Endothelial cell of umbilical vein (primary cell): Measurements from ENCODE around the gene CCL21. TPM values are rescaled to one million over a fixed set of nuclear protein-coding genes. Genes with fewer than 3 reads are reported as not detected.

Source experiments
- BruUV-seq: library from RNA; stranded (reverse); fragments of 400-500 nt; replicated peaks from 2 replicates; lab custom pipeline; 2021; lab: Mats Ljungman, UMichigan
- CTCF ChIA-PET: fragments of 300-600, 350-600 bp; sonication (Branson Sonifier 250); formaldehyde crosslinking; loops from one replicate; lab custom pipeline; 2021; ENCODE audit warnings: antibody characterized with exemption, inconsistent platforms; lab: Charles Lee
- POLR2A ChIA-PET: fragments of 300-600, 350-600 bp; sonication (Branson Sonifier 250); formaldehyde crosslinking; loops from one replicate; lab custom pipeline; 2021; ENCODE audit warnings: antibody characterized with exemption, inconsistent platforms; lab: Charles Lee
- DNase-seq: peaks from one replicate; pipeline ENCODE4 v3.0.0-alpha.2; 2011; ENCODE audit warnings: low read depth, low spot score
- FAIRE-seq: peaks from 2 replicates; lab custom pipeline; 2011; peaks lifted over from hg19 to GRCh38; lab: Jason Lieb, UNC
- H2AFZ ChIP-seq: 2 replicates; pipeline ENCODE4 v1.6.0; 2012; ENCODE audit warnings: low read depth, low read length, control low read depth, inconsistent platforms
- H3K27ac ChIP-seq: 2 replicates; pipeline ENCODE4 v1.5.1; 2011; ENCODE audit warnings: low read depth, mild to moderate bottlenecking, control low read depth, low read length, moderate library complexity; ENCODE audit not compliant: insufficient read depth
- H3K27me3 ChIP-seq, 2 experiments: 2 replicates each; pipeline versions ENCODE4 v1.6.0 to v1.6.1; 2011; ENCODE audit warnings: low read length in 2 of 2, mixed read lengths in 1 of 2; ENCODE audit not compliant: control insufficient read depth in 2 of 2, insufficient read depth in 2 of 2
- H3K36me3 ChIP-seq, 2 experiments: 2 replicates in 1 of 2; 3 replicates in 1 of 2; pipeline ENCODE4 v1.5.1; 2011; ENCODE audit warnings: low read length in 2 of 2, mild to moderate bottlenecking in 1 of 2, moderate library complexity in 1 of 2; ENCODE audit not compliant: control insufficient read depth in 2 of 2, insufficient read depth in 2 of 2; ENCODE audit errors: extremely low read depth in 1 of 2
- H3K4me1 ChIP-seq: 3 replicates; pipeline ENCODE4 v1.5.1; 2011; ENCODE audit warnings: mild to moderate bottlenecking, low read length; ENCODE audit not compliant: control insufficient read depth, insufficient read depth; ENCODE audit errors: extremely low read depth
- H3K4me2 ChIP-seq: 2 replicates; pipeline ENCODE4 v1.6.1; 2011; ENCODE audit warnings: low read length, control low read depth, mixed read lengths; ENCODE audit not compliant: insufficient read depth
- H3K4me3 ChIP-seq, 3 experiments: fragments of 200-600 bp in 1 of 3; sonication (generic), shearing (Covaris generic) in 1 of 3; replicated peaks in 1 of 3; 2 replicates each; pipeline ENCODE4 v1.5.1; 2011 to 2016; ENCODE audit warnings: control low read depth in 3 of 3, low read length in 3 of 3, mild to moderate bottlenecking in 2 of 3, inconsistent platforms in 1 of 3, low read depth in 1 of 3, moderate library complexity in 1 of 3; ENCODE audit not compliant: insufficient read depth in 1 of 3
- H3K79me2 ChIP-seq: 2 replicates; pipeline ENCODE4 v1.6.0; 2012; ENCODE audit warnings: low read length, inconsistent platforms; ENCODE audit not compliant: control insufficient read depth, insufficient read depth
- H3K9ac ChIP-seq: replicated peaks from 2 replicates; pipeline ENCODE3; 2011; ENCODE audit warnings: low read length, control low read depth; ENCODE audit not compliant: insufficient read depth; ENCODE audit errors: extremely low read depth
- H3K9me1 ChIP-seq: replicated peaks from 3 replicates; pipeline ENCODE4 v1.6.0; 2011; ENCODE audit warnings: mild to moderate bottlenecking, low read length; ENCODE audit not compliant: control insufficient read depth, insufficient read depth; ENCODE audit errors: extremely low read depth
- H3K9me3 ChIP-seq: replicated peaks from 2 replicates; pipeline ENCODE4 v1.5.1; 2012; ENCODE audit warnings: low read length, inconsistent platforms; ENCODE audit not compliant: control insufficient read depth, insufficient read depth
- H4K20me1 ChIP-seq: replicated peaks from 2 replicates; pipeline ENCODE3; 2011; ENCODE audit warnings: mild to moderate bottlenecking, low read length; ENCODE audit not compliant: control insufficient read depth, insufficient read depth; ENCODE audit errors: extremely low read depth
- CTCF ChIP-seq, 2 donors: IDR thresholded peaks; 1 replicate in 1 of 2; 2 replicates in 1 of 2; pipeline ENCODE4 v1.5.1; 2011; ENCODE audit warnings: low read length in 2 of 2, mild to moderate bottlenecking in 2 of 2, moderate library complexity in 2 of 2, control low read depth in 1 of 2, inconsistent platforms in 1 of 2, low read depth in 1 of 2; ENCODE audit not compliant: insufficient read depth in 1 of 2; ENCODE audit errors: extremely low read depth in 1 of 2
- EZH2 ChIP-seq: IDR thresholded peaks from 2 replicates; pipeline ENCODE4 v1.6.1; 2012; ENCODE audit warnings: borderline replicate concordance, low read depth, mild to moderate bottlenecking, moderate library complexity, low read length, inconsistent platforms; ENCODE audit not compliant: severe bottlenecking
- FOS ChIP-seq: IDR thresholded peaks from 2 replicates; pipeline ENCODE4 v1.6.1; 2011; ENCODE audit warnings: mild to moderate bottlenecking, low read length, moderate library complexity, borderline replicate concordance; ENCODE audit not compliant: insufficient read depth
- GATA2 ChIP-seq: IDR thresholded peaks from 2 replicates; pipeline ENCODE4 v1.7.0; 2011; ENCODE audit warnings: low read depth, mild to moderate bottlenecking, moderate library complexity, mixed read lengths, low read length; ENCODE audit not compliant: insufficient read length, insufficient read depth
- MYC ChIP-seq: IDR thresholded peaks from one replicate; pipeline ENCODE4 v1.6.1; 2011; ENCODE audit warnings: mild to moderate bottlenecking, low read depth, low read length
- POLR2AphosphoS5 ChIP-seq: IDR thresholded peaks from 2 replicates; pipeline ENCODE4 v1.6.1; 2012; ENCODE audit warnings: low read depth, mild to moderate bottlenecking, control low read depth, low read length, moderate library complexity; ENCODE audit not compliant: insufficient read depth
- dilution Hi-C: fragments of 300-500 bp; cut with MboI; formaldehyde crosslinking; loops from one replicate; pipeline ENCODE4 v1.15.0; 2019; ENCODE audit warnings: low sequenced_read_pairs; ENCODE audit not compliant: extremely low pct_ligation_motif_present
- intact Hi-C: fragments of 100-400 bp; cut with micrococcal nuclease; formaldehyde crosslinking; loops from one replicate; pipeline ENCODE4 v1.10.0; 2022
- polyA plus RNA-seq, 4 experiments: library from polyadenylated mRNA; depleted of rRNA in 3 of 4; stranded (reverse) in 3 of 4; unstranded in 1 of 4; fragments of >200 nt; gene quantifications; 2 replicates each; pipeline versions ENCODE4 v1.2.1 to v1.2.3, GENCODE V29; 2011 to 2012; ENCODE audit warnings: missing spikeins in 1 of 4
- total RNA-seq: library from RNA; stranded (reverse); gene quantifications from 2 replicates; pipeline ENCODE4 v1.2.3, GENCODE V29; 2021
- TF ChIP-seq, protein P1 (sequence below): IDR thresholded peaks from 2 replicates; pipeline ENCODE4 v1.6.1; 2011; ENCODE audit not compliant: insufficient read depth, insufficient read length

The CCL21 gene
- total and polyA plus RNA-seq, 2 donors (not counting 3 experiments of a cell fraction or from before 2014, with no cell fraction given) = 0.17 TPM; not detected in 1

GRCh38 chr9:34663303-34663605 is 46.7 kb downstream of the CCL21 start:
- dilution Hi-C loops (no loop called here), intact Hi-C loops (no loop called here)
- no peak overlapping the region for H3K27ac ChIP-seq
- H3K4me3 ChIP-seq = no peak overlapping the region
- no peak for DNase-seq
- H3K4me1 ChIP-seq = peaks cover 5% of the 10 kb centered on the region
- no peaks in the 10 kb centered on the region for H3K9me1 ChIP-seq
- H3K9me3 ChIP-seq = no peaks in the 10 kb centered on the region
- FAIRE-seq = no peak
- TF ChIP-seq MYC = no peak
- TF ChIP-seq, protein P1, sequence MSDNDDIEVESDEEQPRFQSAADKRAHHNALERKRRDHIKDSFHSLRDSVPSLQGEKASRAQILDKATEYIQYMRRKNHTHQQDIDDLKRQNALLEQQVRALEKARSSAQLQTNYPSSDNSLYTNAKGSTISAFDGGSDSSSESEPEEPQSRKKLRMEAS = no peak
- no peak for TF ChIP-seq EZH2
- no peak for TF ChIP-seq GATA2
- TF ChIP-seq FOS = no peak
- TF ChIP-seq POLR2AphosphoS5 = no peak
- TF ChIP-seq CTCF (IDR thresholded peaks at IDR 0.05; ENCODE audit: extremely low read depth in 1 of 2, insufficient read depth in 1 of 2, low read depth in 1 of 2, low read length in 2 of 2) = no peak
- no peaks in the 10 kb centered on the region for H3K79me2 ChIP-seq
- H4K20me1 ChIP-seq = no peaks in the 10 kb centered on the region
- no peak overlapping the region for H3K9ac ChIP-seq
- ChIA-PET CTCF (interaction anchor here (1.5 to 2.3 kb wide), 3 partner anchors 12 to 39 kb away, joined by 6 to 9 read pairs (median 8); partner anchors contain the start of genes GALT and IL11RA), POLR2A (no interaction called here)
- H3K36me3 ChIP-seq = no peaks in the 10 kb centered on the region
- no peaks in the 10 kb centered on the region for H3K27me3 ChIP-seq
- no peak overlapping the region for H3K4me2 ChIP-seq
- H2AFZ ChIP-seq = no peak overlapping the region
- BruUV-seq = no TSS peak
